HepG2 (cell line): Measurements from ENCODE around the gene KIN. TPM values are rescaled to one million over a fixed set of nuclear protein-coding genes. Genes with fewer than 3 reads are reported as not detected.

ENCODE experiments used
- ATAC-seq: fragments of 200-7000 bp; cut with Tn5 transposase; 3 replicates; pipeline ENCODE4 v1.9.1; 2020; ENCODE audit warnings: mild to moderate bottlenecking, moderate library complexity
- BruUV-seq: library from RNA; stranded (reverse); fragments of 400-500 nt; replicated peaks from 2 replicates; lab custom pipeline; 2021; lab: Mats Ljungman, UMichigan
- CTCF ChIA-PET: fragments of 300-600 bp; formaldehyde crosslinking; extraction: SDS; loops from one replicate; lab custom pipeline; 2021; ENCODE audit warnings: low total read pairs, inconsistent platforms, low intra/inter-chr PET ratio; lab: Yijun Ruan, JAX
- POLR2A ChIA-PET: fragments of 350-600 bp; sonication (Branson Sonifier 250); formaldehyde crosslinking; loops from one replicate; lab custom pipeline; 2020; ENCODE audit warnings: antibody characterized with exemption, inconsistent platforms; lab: Yijun Ruan, JAX
- DNase-seq: peaks from one replicate; pipeline ENCODE4 v3.0.0-alpha.2; 2015; ENCODE audit warnings: low spot score
- FAIRE-seq: peaks from 3 replicates; lab custom pipeline; 2011; peaks lifted over from hg19 to GRCh38; lab: Jason Lieb, UNC
- H2AFZ ChIP-seq: one replicate; pipeline ENCODE4 v1.6.1; 2011; ENCODE audit warnings: low read length, inconsistent platforms
- H3K27ac ChIP-seq: fragments of 300-600 bp; 3 replicates; pipeline ENCODE4 v1.8.0; 2011; ENCODE audit warnings: mixed run types, mild to moderate bottlenecking, mixed read lengths, low read length, inconsistent platforms; ENCODE audit not compliant: insufficient read depth; ENCODE audit errors: extremely low read length
- H3K27me3 ChIP-seq, 2 experiments: fragments of 200-600 bp in 1 of 2; 2 replicates in 1 of 2; 3 replicates in 1 of 2; pipeline versions ENCODE4 v1.6.0 to v1.8.0; 2011; ENCODE audit warnings: low read length in 2 of 2, mild to moderate bottlenecking in 2 of 2, moderate library complexity in 2 of 2, inconsistent platforms in 1 of 2; ENCODE audit not compliant: insufficient read depth in 2 of 2, control insufficient read depth in 1 of 2
- H3K36me3 ChIP-seq, 2 experiments: fragments of 200-600 bp in 1 of 2; replicated peaks in 1 of 2; 2 replicates in 1 of 2; 3 replicates in 1 of 2; pipeline versions ENCODE4 v1.5.1 to v1.8.0; 2011; ENCODE audit warnings: low read length in 2 of 2, inconsistent platforms in 1 of 2; ENCODE audit not compliant: insufficient read depth in 2 of 2, control insufficient read depth in 1 of 2
- H3K4me1 ChIP-seq: 2 replicates; pipeline ENCODE4 v1.5.1; 2012; ENCODE audit warnings: low read length, inconsistent platforms; ENCODE audit not compliant: insufficient read depth
- H3K4me2 ChIP-seq: 2 replicates; pipeline ENCODE4 v1.6.0; 2011; ENCODE audit warnings: low read depth, low read length, inconsistent platforms
- H3K4me3 ChIP-seq, 3 experiments: fragments of 200-600 bp in 1 of 3; sonication (generic), shearing (Covaris generic) in 1 of 3; replicated peaks in 1 of 3; 2 replicates each; pipeline ENCODE4 v1.5.1; 2011 to 2016; ENCODE audit warnings: low read length in 3 of 3, inconsistent platforms in 2 of 3, low read depth in 2 of 3, mild to moderate bottlenecking in 2 of 3, control low read depth in 1 of 3, mixed read lengths in 1 of 3; ENCODE audit not compliant: insufficient read depth in 1 of 3
- H3K79me2 ChIP-seq: one replicate; pipeline ENCODE4 v1.6.1; 2011; ENCODE audit warnings: low read length, inconsistent platforms; ENCODE audit not compliant: insufficient read depth
- H3K9ac ChIP-seq: 2 replicates; pipeline ENCODE4 v1.6.0; 2011; ENCODE audit warnings: mild to moderate bottlenecking, low read depth, low read length, inconsistent platforms; ENCODE audit not compliant: insufficient read depth
- H3K9me3 ChIP-seq: 2 replicates; pipeline ENCODE4 v1.5.1; 2012; ENCODE audit warnings: mild to moderate bottlenecking, low read length
- H4K20me1 ChIP-seq: 2 replicates; pipeline ENCODE4 v1.6.0; 2011; ENCODE audit warnings: inconsistent platforms, mild to moderate bottlenecking, low read length, moderate library complexity; ENCODE audit not compliant: insufficient read depth
- GABPB1 ChIP-seq: IDR thresholded peaks from 2 replicates; pipeline ENCODE4 v1.6.1; 2016; ENCODE audit warnings: mild to moderate bottlenecking, missing genetic modification reagents, moderate library complexity, missing compliant biosample characterization
- TMF1 ChIP-seq: sonication (generic); formaldehyde crosslinking; IDR thresholded peaks from 2 replicates; pipeline ENCODE4 v1.8.1; 2022; ENCODE audit warnings: low read depth, missing genetic modification reagents
- ZBTB40 ChIP-seq, 2 experiments: fragments of 450-650 bp in 1 of 2; sonication (generic) in 1 of 2; formaldehyde crosslinking in 1 of 2; IDR thresholded peaks; 2 replicates each; pipeline versions ENCODE4 v1.6.1 to v1.8.0; 2016 to 2022; ENCODE audit warnings: antibody characterized with exemption in 1 of 2, mild to moderate bottlenecking in 1 of 2, missing genetic modification reagents in 1 of 2
- ZNF326 ChIP-seq: sonication (generic); formaldehyde crosslinking; IDR thresholded peaks from 2 replicates; pipeline ENCODE4 v1.4.0; 2020; ENCODE audit warnings: missing genetic modification reagents, borderline replicate concordance
- WGBS: methylation state at CpG from one replicate; pipeline ENCODE4 v1.1.6; 2017; ENCODE audit warnings: low lambda C conversion rate; 5-methylcytosine and 5-hydroxymethylcytosine counted together
- in situ Hi-C: cut with HindIII; loops from 2 replicates; pipeline ENCODE4 v1.10.0; 2017; ENCODE audit warnings: low pct_unique_long_range_greater_than_20kb; ENCODE audit not compliant: extremely low pct_ligation_motif_present
- intact Hi-C: fragments of 100-400 bp; cut with micrococcal nuclease; formaldehyde crosslinking; loops from one replicate; pipeline ENCODE4 v1.10.0; 2022; ENCODE audit not compliant: unreplicated experiment
- polyA plus RNA-seq, 8 experiments: library from polyadenylated mRNA; depleted of rRNA in 3 of 8; stranded (reverse) in 7 of 8; unstranded in 1 of 8; fragments of >200 nt; fragmentation: Illumina TruSeq in 4 of 8; extraction: Trizol in 4 of 8; gene quantifications; 2 replicates each; pipeline versions ENCODE4 v1.2.1 to v1.2.3, GENCODE V29; 2011 to 2016; ENCODE audit warnings: low read depth in 4 of 8, missing spikeins in 1 of 8, mixed read lengths in 1 of 8; ENCODE audit not compliant: insufficient read depth in 1 of 8
- total RNA-seq, 5 experiments: library from RNA; depleted of rRNA; stranded (reverse); fragments of >200 nt; fragmentation: Illumina TruSeq; extraction: Trizol; gene quantifications; 2 replicates each; pipeline ENCODE4 v1.2.3, GENCODE V29; 2016; ENCODE audit warnings: low read depth in 1 of 5

KIN gene
- total and polyA plus RNA-seq, 2 of the 13 experiments (the other 11 are each of a cell fraction or from before 2014, with no cell fraction given): 4.9 to 23.2 TPM

- Histone ChIP-seq H3K36me3 (peaks cover 0 to 3% of the 10 kb centered on the region in 2 experiments; a peak in 3 of 5 replicates), H3K4me2 (no peak overlapping the region), H3K79me2 (peaks cover 20% of the 10 kb centered on the region), H4K20me1 (no peaks in the 10 kb centered on the region), H3K4me1 (no peaks in the 10 kb centered on the region), H3K27ac (no peak overlapping the region), H3K9me3 (no peaks in the 10 kb centered on the region), H3K27me3 (no peaks in the 10 kb centered on the region; a peak in 1 of 5 replicates), H3K4me3 (no peak overlapping the region), H2AFZ (no peak overlapping the region), H3K9ac (no peak overlapping the region)
- DNase-seq (no peak), FAIRE-seq (no peak), ATAC-seq (no peak)
- BruUV-seq: no TSS peak
- WGBS: 96% methylated on average over 3 of the region's 3 CpGs
- intact Hi-C loops: no loop called here
- TF ChIP-seq ZBTB40 (IDR thresholded peaks at IDR 0.05): no peak
- TF ChIP-seq ZBTB40 (CRISPR knock-in tag; IDR thresholded peaks at IDR 0.05): no peak
- no peak for TF ChIP-seq GABPB1 (CRISPR knock-in tag)
- TF ChIP-seq ZNF326 (CRISPR knock-in tag): no peak
- TF ChIP-seq TMF1 (CRISPR knock-in tag): no peak
- in situ Hi-C loops: no loop called here
- POLR2A ChIA-PET: no interaction called here
- CTCF ChIA-PET: no interaction called here
Observed at GRCh38 chr10:7834262-7834661, 46.5 kb upstream of the KIN start.
